Measurements from ENCODE around the gene SLC25A21.

The SLC25A21 gene

GRCh38 chr14:37142835-37143401, 29.5 kb downstream of the SLC25A21 start:
- DNase-seq (ENCODE audit: low spot score) = no peak

- DNase-seq (ENCODE audit: low spot score) = no peak
Measured at GRCh38 chr14:37140176-37140575, 32.2 kb downstream of the SLC25A21 start.

- DNase-seq (ENCODE audit: low spot score) = no peak
Measured at GRCh38 chr14:37139710-37140109, 32.7 kb downstream of the SLC25A21 start.

GRCh38 chr14:37138898-37139297, 33.5 kb downstream of the SLC25A21 start:
- DNase-seq (ENCODE audit: low spot score) = no peak

GRCh38 chr14:37133284-37133913, 39.0 kb downstream of the SLC25A21 start:
- DNase-seq (ENCODE audit: low spot score) = no peak

GRCh38 chr14:37131205-37131604, 41.2 kb downstream of the SLC25A21 start:
- no peak for DNase-seq (ENCODE audit: low spot score)

- DNase-seq (ENCODE audit: low spot score) = no peak
Measured at GRCh38 chr14:37129047-37129446, 43.4 kb downstream of the SLC25A21 start.

GRCh38 chr14:37124614-37125013, 47.8 kb downstream of the SLC25A21 start:
- no peak for DNase-seq (ENCODE audit: low spot score)

GRCh38 chr14:37122919-37123639, 49.3 kb downstream of the SLC25A21 start:
- DNase-seq (ENCODE audit: low spot score) = no peak

GRCh38 chr14:37122288-37122687, 50.1 kb downstream of the SLC25A21 start:
- no peak for DNase-seq (ENCODE audit: low spot score)

GRCh38 chr14:37118673-37119366, 53.6 kb downstream of the SLC25A21 start:
- DNase-seq (ENCODE audit: low spot score) = no peak

GRCh38 chr14:37116933-37117849, 55.2 kb downstream of the SLC25A21 start:
- DNase-seq (ENCODE audit: low spot score) = no peak

- no peak for DNase-seq (ENCODE audit: low spot score)
Measured at GRCh38 chr14:37115406-37115805, 57.0 kb downstream of the SLC25A21 start.

- DNase-seq (ENCODE audit: low spot score) = no peak
Measured at GRCh38 chr14:37114559-37114958, 57.8 kb downstream of the SLC25A21 start.

GRCh38 chr14:37114002-37114401, 58.4 kb downstream of the SLC25A21 start:
- DNase-seq (ENCODE audit: low spot score) = no peak

GRCh38 chr14:37098132-37098531, 74.3 kb downstream of the SLC25A21 start:
- no peak for DNase-seq (ENCODE audit: low spot score)

GRCh38 chr14:37094502-37094901, 77.9 kb downstream of the SLC25A21 start:
- no peak for DNase-seq (ENCODE audit: low spot score)

GRCh38 chr14:37093364-37093763, 79.0 kb downstream of the SLC25A21 start:
- no peak for DNase-seq (ENCODE audit: low spot score)

GRCh38 chr14:37091651-37092050, 80.8 kb downstream of the SLC25A21 start:
- no peak for DNase-seq (ENCODE audit: low spot score)

GRCh38 chr14:37090026-37090425, 82.4 kb downstream of the SLC25A21 start:
- DNase-seq (ENCODE audit: low spot score) = no peak

GRCh38 chr14:37089410-37089809, 83.0 kb downstream of the SLC25A21 start:
- DNase-seq (ENCODE audit: low spot score) = no peak

Data from HuH-7.5 (cell line).